Esophagus (tissue), 2 donors: Measurements from ENCODE around the gene MUC5B. TPM values are rescaled to one million over a fixed set of nuclear protein-coding genes. Genes with fewer than 3 reads are reported as not detected.

Experiments used
- H3K27ac ChIP-seq, 2 donors: one replicate each; pipeline ENCODE4 v1.5.1; 2013; ENCODE audit warnings: low read depth in 2 of 2, mild to moderate bottlenecking in 2 of 2, inconsistent platforms in 1 of 2, low read length in 1 of 2, moderate library complexity in 1 of 2
- H3K27me3 ChIP-seq, 2 donors: one replicate each; pipeline ENCODE4 v1.6.1; 2013; ENCODE audit warnings: low read length in 2 of 2, control low read depth in 1 of 2, mild to moderate bottlenecking in 1 of 2; ENCODE audit not compliant: insufficient read depth in 2 of 2, control insufficient read depth in 1 of 2
- H3K36me3 ChIP-seq, 2 donors: one replicate each; pipeline ENCODE4 v1.6.1; 2013; ENCODE audit warnings: low read length in 1 of 2; ENCODE audit not compliant: control insufficient read depth in 2 of 2, insufficient read depth in 2 of 2
- H3K4me1 ChIP-seq, 2 donors: one replicate each; pipeline ENCODE4 v1.6.1; 2013; ENCODE audit warnings: low read length in 1 of 2; ENCODE audit not compliant: control insufficient read depth in 2 of 2, insufficient read depth in 2 of 2
- H3K4me3 ChIP-seq, 2 donors: one replicate each; pipeline ENCODE4 v1.5.1; 2013; ENCODE audit warnings: low read length in 2 of 2, mild to moderate bottlenecking in 2 of 2, low read depth in 1 of 2, moderate library complexity in 1 of 2
- H3K9me3 ChIP-seq, 2 donors: one replicate each; pipeline ENCODE4 v1.6.1; 2013; ENCODE audit warnings: mild to moderate bottlenecking in 2 of 2, low read depth in 1 of 2, low read length in 1 of 2, moderate library complexity in 1 of 2; ENCODE audit not compliant: control insufficient read depth in 2 of 2, insufficient read depth in 1 of 2
- WGBS, 2 donors: extraction: QIAGEN DNeasy Blood & Tissue Kit; methylation state at CpG; one replicate each; pipeline ENCODE4 v1.1.7; 2013; 5-methylcytosine and 5-hydroxymethylcytosine counted together
- polyA plus RNA-seq, 2 donors: library from polyadenylated mRNA; stranded (reverse); fragments of 200-250 nt; gene quantifications; one replicate each; pipeline ENCODE4 v1.2.3, GENCODE V29; 2013
- donor health status: healthy with polysubstance abuse.
- donor health status: Bipolar disorder and iron deficiency.

The MUC5B gene
- polyA plus RNA-seq, 2 donors: 0.18 to 0.56 TPM

DNA sequence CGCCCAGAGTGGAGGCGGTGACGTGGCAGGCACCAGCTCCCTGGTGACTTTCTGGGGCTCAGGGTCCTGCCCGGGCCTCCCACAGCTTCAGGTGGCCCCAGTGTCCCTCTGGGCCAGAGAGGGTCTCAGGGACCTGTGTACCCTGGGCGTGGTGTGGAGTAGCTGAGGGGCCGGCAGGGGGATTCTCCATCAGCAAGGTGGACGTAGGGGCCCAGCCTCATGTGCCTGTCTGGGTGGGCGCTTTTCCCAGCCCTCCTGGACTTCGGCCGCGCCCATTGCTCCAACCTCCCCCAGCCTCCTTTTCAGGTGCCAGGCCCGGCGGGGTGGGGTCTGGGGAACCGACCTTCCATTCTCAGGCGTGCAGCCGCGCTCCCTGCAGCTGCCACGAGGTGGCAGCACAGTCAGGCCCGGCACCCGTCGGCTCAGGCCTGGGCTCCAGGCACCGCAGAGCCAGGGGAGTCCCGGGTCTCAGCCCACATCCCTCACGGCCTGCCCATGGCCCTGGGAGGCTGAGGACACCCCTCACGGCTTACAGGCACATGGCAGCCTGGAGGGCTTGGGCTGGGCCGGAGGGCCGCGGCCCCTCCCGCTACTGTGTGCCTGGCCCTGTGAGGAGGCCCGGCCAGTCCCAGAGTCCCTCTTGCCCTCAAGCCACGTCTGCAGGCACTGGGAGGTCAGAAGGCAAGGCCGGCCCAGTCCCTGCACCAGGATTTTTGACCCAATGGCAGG, 19.9 kb upstream of the MUC5B start:
- Histone ChIP-seq H3K4me3 (no peak overlapping the region), H3K27me3 (peaks cover 0 to 3% of the 10 kb centered on the region in 2 donors), H3K4me1 (peaks cover 3 to 14% of the 10 kb centered on the region in 2 donors), H3K27ac (no peak overlapping the region), H3K9me3 (peaks cover 0 to 3% of the 10 kb centered on the region in 2 donors), H3K36me3 (no peaks in the 10 kb centered on the region)
- WGBS, 2 donors: 18 to 21% methylated on average over 31 to 32 of the region's 32 CpGs

DNA sequence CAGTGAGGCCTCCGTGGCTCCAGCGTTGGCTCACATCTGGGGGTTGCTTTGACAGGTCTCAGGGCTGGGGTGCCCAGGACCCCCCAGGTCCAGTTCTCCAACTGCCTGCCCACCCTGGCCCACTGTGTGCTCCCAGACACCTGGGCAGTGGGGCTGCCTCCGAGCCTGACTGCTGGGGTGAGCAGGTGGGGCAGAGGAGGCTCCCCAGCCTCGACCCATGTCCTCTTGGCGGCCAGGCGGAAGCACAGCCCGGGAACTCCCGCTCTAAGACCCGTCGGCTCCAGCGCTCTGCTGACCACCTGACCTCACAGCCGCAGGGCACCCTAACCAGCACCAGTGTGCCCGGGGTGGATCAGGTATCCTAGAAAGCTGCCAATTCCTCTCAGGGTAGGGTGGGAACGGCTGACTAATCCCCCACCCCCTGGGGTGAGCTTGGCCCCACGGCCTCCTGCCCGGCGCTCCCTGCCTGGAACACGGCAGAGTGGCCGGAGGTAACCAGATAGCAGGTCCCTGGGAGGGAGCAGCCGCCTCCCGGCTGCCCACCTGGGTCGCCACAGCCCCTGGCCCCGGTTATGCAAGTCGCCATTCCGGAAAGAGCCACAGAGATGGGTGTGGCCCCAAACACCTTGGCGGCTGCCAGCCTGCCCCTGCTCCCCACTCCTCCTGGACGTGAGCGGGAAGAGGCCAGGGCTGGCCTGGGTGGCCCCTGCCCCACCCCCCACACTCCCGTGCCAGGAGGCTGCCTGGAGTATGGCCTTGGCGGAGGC, 19.2 kb upstream of the MUC5B start:
- Histone ChIP-seq H3K36me3 (no peaks in the 10 kb centered on the region), H3K27ac (no peak overlapping the region)
- 53 to 59% methylated on average over 30 of the region's 30 CpGs for WGBS, 2 donors

DNA sequence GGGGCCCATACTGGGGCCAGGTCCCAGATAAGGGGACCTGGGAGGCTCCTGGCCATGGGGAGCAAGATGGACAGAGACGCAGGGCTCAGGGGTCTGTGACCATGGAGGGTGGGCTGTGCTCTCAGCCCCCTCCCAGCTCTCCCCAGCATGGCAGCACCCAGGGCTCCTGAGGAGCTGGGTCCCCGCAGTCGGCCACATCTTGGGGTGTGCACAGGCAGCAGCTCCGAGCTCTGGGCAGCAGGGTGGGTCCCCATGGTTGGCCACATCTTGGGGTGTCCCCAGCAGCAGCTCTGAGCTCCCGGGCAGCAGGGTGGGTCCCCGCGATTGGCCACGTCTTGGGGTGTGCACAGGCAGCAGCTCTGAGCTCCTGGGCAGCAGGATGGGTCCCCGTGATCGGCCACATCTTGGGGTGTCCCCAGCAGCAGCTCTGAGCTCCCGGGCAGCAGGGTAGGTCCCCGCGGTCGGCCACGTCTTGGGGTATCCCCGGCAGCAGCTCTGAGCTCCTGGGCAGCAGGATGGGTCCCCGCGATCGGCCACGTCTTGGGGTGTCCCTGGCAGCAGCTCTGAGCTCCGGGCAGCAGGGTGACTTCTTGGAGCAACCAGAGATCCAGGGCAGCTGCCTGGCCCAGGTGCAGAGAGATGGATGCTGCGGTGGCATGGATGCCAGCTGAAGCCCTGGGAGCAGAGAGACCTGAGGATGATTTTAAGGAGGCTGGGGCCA, 18.3 kb upstream of the MUC5B start:
- H3K4me3 ChIP-seq: no peak overlapping the region
- 81 to 85% methylated on average over 19 to 22 of the region's 22 CpGs for WGBS, 2 donors
- no peaks in the 10 kb centered on the region for H3K36me3 ChIP-seq
- H3K27me3 ChIP-seq: peaks cover 0 to 3% of the 10 kb centered on the region in 2 donors
- H3K9me3 ChIP-seq: peaks cover 1 to 5% of the 10 kb centered on the region in 2 donors
- H3K4me1 ChIP-seq: peaks cover 3 to 6% of the 10 kb centered on the region in 2 donors
- no peak overlapping the region for H3K27ac ChIP-seq

More for the DNA sequence above, 19.2 kb upstream of the MUC5B start:
- Histone ChIP-seq H3K9me3 (peaks cover 0 to 3% of the 10 kb centered on the region in 2 donors), H3K27me3 (peaks cover 0 to 3% of the 10 kb centered on the region in 2 donors), H3K4me3 (no peak overlapping the region), H3K4me1 (peaks cover 3 to 14% of the 10 kb centered on the region in 2 donors)

GRCh38 chr11:1205121-1205986, 17.5 kb upstream of the MUC5B start:
- 70 to 71% methylated on average over 35 of the region's 35 CpGs for WGBS, 2 donors
- H3K4me1 ChIP-seq: peaks cover 0 to 4% of the 10 kb centered on the region in 2 donors
- H3K4me3 ChIP-seq: no peak overlapping the region
- H3K27me3 ChIP-seq: peaks cover 0 to 3% of the 10 kb centered on the region in 2 donors
- H3K27ac ChIP-seq: no peak overlapping the region
- H3K36me3 ChIP-seq: no peaks in the 10 kb centered on the region
- H3K9me3 ChIP-seq: peaks cover 4 to 9% of the 10 kb centered on the region in 2 donors

GRCh38 chr11:1205987-1206331, 16.9 kb upstream of the MUC5B start:
- no peaks in the 10 kb centered on the region for H3K36me3 ChIP-seq
- no peak overlapping the region for H3K4me3 ChIP-seq
- H3K27me3 ChIP-seq: peaks cover 0 to 3% of the 10 kb centered on the region in 2 donors
- H3K4me1 ChIP-seq: peaks cover 0 to 4% of the 10 kb centered on the region in 2 donors
- WGBS, 2 donors: 84 to 89% methylated on average over 8 of the region's 8 CpGs
- H3K27ac ChIP-seq: no peak overlapping the region
- peaks cover 4 to 9% of the 10 kb centered on the region in 2 donors for H3K9me3 ChIP-seq

GRCh38 chr11:1206391-1207271, 16.2 kb upstream of the MUC5B start:
- peaks cover 0 to 4% of the 10 kb centered on the region in 2 donors for H3K4me1 ChIP-seq
- no peak overlapping the region for H3K4me3 ChIP-seq
- 83 to 87% methylated on average over 38 of the region's 38 CpGs for WGBS, 2 donors
- H3K9me3 ChIP-seq: peaks cover 4 to 9% of the 10 kb centered on the region in 2 donors
- H3K27ac ChIP-seq: no peak overlapping the region
- peaks cover 0 to 3% of the 10 kb centered on the region in 2 donors for H3K27me3 ChIP-seq
- H3K36me3 ChIP-seq: no peaks in the 10 kb centered on the region

GRCh38 chr11:1207401-1208143, 15.3 kb upstream of the MUC5B start:
- Histone ChIP-seq H3K9me3 (peaks cover 4 to 9% of the 10 kb centered on the region in 2 donors), H3K36me3 (no peaks in the 10 kb centered on the region), H3K4me1 (peaks cover 0 to 4% of the 10 kb centered on the region in 2 donors), H3K27ac (no peak overlapping the region), H3K4me3 (no peak overlapping the region), H3K27me3 (peaks cover 0 to 2% of the 10 kb centered on the region in 2 donors)
- 63 to 71% methylated on average over 34 of the region's 34 CpGs for WGBS, 2 donors

- Histone ChIP-seq H3K9me3 (peaks cover 4 to 9% of the 10 kb centered on the region in 2 donors), H3K36me3 (no peaks in the 10 kb centered on the region), H3K4me1 (peaks cover 0 to 4% of the 10 kb centered on the region in 2 donors), H3K27ac (no peak overlapping the region), H3K27me3 (no peaks in the 10 kb centered on the region), H3K4me3 (no peak overlapping the region)
- 69 to 74% methylated on average over 6 of the region's 6 CpGs for WGBS, 2 donors
Observed at GRCh38 chr11:1208144-1208393, 14.8 kb upstream of the MUC5B start.
